Liver (tissue), 9 donors: Measurements from ENCODE around the gene SREBF2. TPM values are rescaled to one million over a fixed set of nuclear protein-coding genes. Genes with fewer than 3 reads are reported as not detected.

ENCODE experiments used
- DNase-seq: peaks from one replicate; pipeline ENCODE4 v3.0.0-alpha.2; 2017; ENCODE audit warnings: low spot score
- H3K27ac ChIP-seq, 2 donors: one replicate each; pipeline ENCODE4 v1.7.0; 2013; ENCODE audit warnings: inconsistent platforms in 2 of 2, low read length in 2 of 2, control low read depth in 1 of 2, low read depth in 1 of 2, mild to moderate bottlenecking in 1 of 2
- H3K27me3 ChIP-seq, 4 donors: one replicate each; pipeline versions ENCODE4 v1.6.1 to v1.7.0; 2013; ENCODE audit warnings: low read length in 3 of 4, inconsistent platforms in 1 of 4, mild to moderate bottlenecking in 1 of 4, moderate library complexity in 1 of 4; ENCODE audit not compliant: control insufficient read depth in 4 of 4, insufficient read depth in 4 of 4
- H3K36me3 ChIP-seq, 4 donors: one replicate each; pipeline versions ENCODE4 v1.6.1 to v1.7.0; 2013; ENCODE audit warnings: low read length in 3 of 4, mild to moderate bottlenecking in 3 of 4, low read depth in 1 of 4, moderate library complexity in 1 of 4; ENCODE audit not compliant: control insufficient read depth in 4 of 4, insufficient read depth in 3 of 4
- H3K4me1 ChIP-seq, 4 donors: one replicate each; pipeline versions ENCODE4 v1.6.1 to v1.7.0; 2013; ENCODE audit warnings: low read length in 3 of 4, mild to moderate bottlenecking in 3 of 4, moderate library complexity in 1 of 4; ENCODE audit not compliant: control insufficient read depth in 4 of 4, insufficient read depth in 4 of 4
- H3K4me3 ChIP-seq, 3 donors: one replicate each; pipeline versions ENCODE4 v1.6.1 to v1.7.0; 2013; ENCODE audit warnings: low read length in 3 of 3, control low read depth in 1 of 3, low read depth in 1 of 3, mild to moderate bottlenecking in 1 of 3
- H3K9ac ChIP-seq, 2 donors: one replicate each; pipeline ENCODE4 v1.7.0; 2013; ENCODE audit warnings: low read length in 2 of 2, mild to moderate bottlenecking in 2 of 2, moderate library complexity in 2 of 2, control low read depth in 1 of 2, low read depth in 1 of 2
- H3K9me3 ChIP-seq, 4 donors: one replicate each; pipeline versions ENCODE4 v1.6.1 to v1.7.0; 2013; ENCODE audit warnings: low read length in 3 of 4; ENCODE audit not compliant: control insufficient read depth in 4 of 4
- ATF3 ChIP-seq: IDR thresholded peaks from 2 replicates; pipeline ENCODE4 v1.6.1; 2016; ENCODE audit warnings: antibody characterized with exemption
- CTCF ChIP-seq: fragments of 150-350 bp; IDR thresholded peaks from 2 replicates; pipeline ENCODE4 v1.5.1; 2017; ENCODE audit warnings: improper control_type of control experiment, low read depth, low read length; ENCODE audit not compliant: missing input control
- EGR1 ChIP-seq, 2 donors: IDR thresholded peaks; 2 replicates each; pipeline ENCODE4 v1.6.1; 2016 to 2018; ENCODE audit warnings: antibody characterized with exemption in 2 of 2, low read depth in 2 of 2
- FOXA1 ChIP-seq: IDR thresholded peaks from 2 replicates; pipeline ENCODE4 v1.6.1; 2016; ENCODE audit warnings: antibody characterized with exemption
- FOXA2 ChIP-seq: IDR thresholded peaks from 2 replicates; pipeline ENCODE4 v1.6.1; 2016; ENCODE audit warnings: antibody characterized with exemption
- GABPA ChIP-seq, 2 donors: IDR thresholded peaks in 1 of 2; conservative IDR thresholded peaks in 1 of 2; 2 replicates each; pipeline ENCODE4 v1.6.1; 2016; ENCODE audit warnings: antibody characterized with exemption in 2 of 2, mild to moderate bottlenecking in 1 of 2, moderate library complexity in 1 of 2
- HNF4G ChIP-seq: IDR thresholded peaks from 2 replicates; pipeline ENCODE4 v1.6.1; 2016; ENCODE audit warnings: antibody characterized with exemption
- RAD21 ChIP-seq, 2 donors: IDR thresholded peaks; 2 replicates each; pipeline ENCODE4 v1.6.1; 2016; ENCODE audit warnings: antibody characterized with exemption in 2 of 2, mild to moderate bottlenecking in 2 of 2
- REST ChIP-seq: IDR thresholded peaks from 2 replicates; pipeline ENCODE4 v1.6.1; 2016; ENCODE audit warnings: antibody characterized with exemption, mild to moderate bottlenecking
- RXRA ChIP-seq, 2 donors: IDR thresholded peaks; 2 replicates each; pipeline ENCODE4 v1.6.1; 2017 to 2018; ENCODE audit warnings: antibody characterized with exemption in 2 of 2, mild to moderate bottlenecking in 1 of 2
- TAF1 ChIP-seq: conservative IDR thresholded peaks from 2 replicates; pipeline ENCODE4 v1.6.1; 2016; ENCODE audit warnings: antibody characterized with exemption, mild to moderate bottlenecking
- YY1 ChIP-seq: IDR thresholded peaks from 2 replicates; pipeline ENCODE4 v1.6.1; 2016; ENCODE audit warnings: antibody characterized with exemption, mild to moderate bottlenecking
- ZBTB33 ChIP-seq: IDR thresholded peaks from 2 replicates; pipeline ENCODE4 v1.6.1; 2016; ENCODE audit warnings: antibody characterized with exemption
- WGBS: extraction: QIAGEN DNeasy Blood & Tissue Kit; methylation state at CpG from one replicate; pipeline ENCODE4 v1.1.7; 2013; 5-methylcytosine and 5-hydroxymethylcytosine counted together
- polyA plus RNA-seq, 2 donors: library from polyadenylated mRNA; stranded (reverse) in 1 of 2; unstranded in 1 of 2; fragments of 200-250 nt in 1 of 2; fragments of >200 nt in 1 of 2; fragmentation: Nextera tagmentation in 1 of 2; extraction: Ambion mirVana in 1 of 2; gene quantifications; one replicate each; pipeline versions ENCODE4 v1.2.1 to v1.2.3, GENCODE V29; 2013 to 2015
- total RNA-seq, 2 donors: library from RNA; depleted of rRNA; stranded (reverse); fragments of >200 nt; gene quantifications; one replicate each; pipeline ENCODE4 v1.2.3, GENCODE V29; 2014
- donor health status: healthy.
- donor health status: healthy.
- donor health status: healthy.
- donor health status: healthy.
- donor health status: healthy.

Gene SREBF2
- total and polyA plus RNA-seq, 4 donors, result 18.3 to 69.6 (median 57.3) TPM

- peaks cover 0 to 3% (median 0%) of the 10 kb centered on the region in 4 donors for H3K36me3 ChIP-seq
- DNase-seq, result no peak
- H3K27me3 ChIP-seq, result no peaks in the 10 kb centered on the region
- H3K27ac ChIP-seq, result peak overlapping the region in 1 of 2 donors; percentile 60
- 75% methylated on average over 10 of the region's 10 CpGs for WGBS
- no peak overlapping the region for H3K9ac ChIP-seq
- TF ChIP-seq ATF3 (no peak), YY1 (no peak), GABPA (IDR thresholded peaks at IDR 0.05 in 1 of 2, conservative IDR thresholded peaks at IDR 0.05 in 1 of 2) (no peak), HNF4G (no peak)
- no peak overlapping the region for H3K4me3 ChIP-seq
- H3K4me1 ChIP-seq, result peaks cover 12 to 48% (median 44%) of the 10 kb centered on the region in 4 donors
- no peaks in the 10 kb centered on the region for H3K9me3 ChIP-seq
Observed at GRCh38 chr22:41846268-41846987, 13.5 kb downstream of the SREBF2 start.

GRCh38 chr22:41847300-41847699, 14.4 kb downstream of the SREBF2 start:
- WGBS, result 59% methylated on average over 2 of the region's 2 CpGs
- Histone ChIP-seq H3K9ac (no peak overlapping the region), H3K4me3 (no peak overlapping the region), H3K4me1 (peaks cover 12 to 45% (median 37%) of the 10 kb centered on the region in 4 donors), H3K27ac (no peak overlapping the region), H3K27me3 (no peaks in the 10 kb centered on the region), H3K36me3 (peaks cover 0 to 3% (median 0%) of the 10 kb centered on the region in 4 donors), H3K9me3 (no peaks in the 10 kb centered on the region)
- DNase-seq, result no peak
- no peak for TF ChIP-seq REST
- TF ChIP-seq RXRA (IDR thresholded peaks at IDR 0.05), result no peak
- no peak for TF ChIP-seq FOXA1
- TF ChIP-seq FOXA2, result no peak
- TF ChIP-seq CTCF, result no peak
- no peak for TF ChIP-seq RAD21 (IDR thresholded peaks at IDR 0.05)
- no peak for TF ChIP-seq ZBTB33
- TF ChIP-seq EGR1 (IDR thresholded peaks at IDR 0.05; ENCODE audit: low read depth in 2 of 2), result no peak
- no peak for TF ChIP-seq TAF1
- no peak for TF ChIP-seq GABPA (IDR thresholded peaks at IDR 0.05 in 1 of 2, conservative IDR thresholded peaks at IDR 0.05 in 1 of 2)
